ENCODE measurements around the gene LMCD1. TPM values are rescaled to one million over a fixed set of nuclear protein-coding genes. Genes with fewer than 3 reads are reported as not detected.

LMCD1 gene
- total and polyA plus RNA-seq, 2 of the 8 experiments (the other 6 are each of a cell fraction or from before 2014, with no cell fraction given): 12.3 to 26.5 TPM

DNA sequence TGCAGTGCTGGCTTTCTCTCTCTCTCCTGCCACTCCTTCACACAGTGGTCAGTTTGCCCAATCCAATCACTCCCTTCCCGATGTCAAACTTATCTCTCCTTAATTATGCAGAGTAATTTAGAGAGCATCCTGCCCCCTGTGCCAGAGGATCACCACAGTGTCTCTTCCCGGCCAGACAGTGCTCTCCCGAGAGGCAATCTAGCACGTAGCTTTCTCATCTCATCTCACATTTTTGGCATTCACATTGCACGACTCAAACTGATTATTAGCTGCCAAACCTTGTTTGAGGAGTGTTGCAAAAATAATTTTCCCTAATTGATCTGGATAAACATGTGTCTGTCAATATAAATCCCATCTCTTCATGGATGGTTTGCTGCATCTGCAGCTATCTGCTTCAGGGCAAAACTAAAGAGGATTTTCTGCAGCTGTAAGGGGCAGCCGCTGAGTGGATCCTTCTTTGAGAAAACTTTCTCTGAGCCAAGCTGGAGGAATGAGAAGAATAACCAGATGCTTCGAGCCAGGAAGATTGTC is 105.1 kb downstream of the LMCD1 start:
- H4K20me1 ChIP-seq (replicated peaks in 1 of 2; ENCODE audit: control insufficient read depth in 1 of 2, insufficient read depth in 2 of 2, low read length in 2 of 2): no peaks in the 10 kb centered on the region
- no peak overlapping the region for H2BK120ac ChIP-seq (replicated peaks; ENCODE audit: low read depth, low read length)
- no peak overlapping the region for H3K9ac ChIP-seq (replicated peaks in 1 of 4; ENCODE audit: extremely low read depth in 1 of 4, low read depth in 3 of 4, low read length in 3 of 4)
- H2AFZ ChIP-seq (ENCODE audit: low read length): no peak overlapping the region
- no peak overlapping the region for H3K23ac ChIP-seq (ENCODE audit: insufficient read length)
- no peak overlapping the region for H3K18ac ChIP-seq (ENCODE audit: extremely low read depth, low read length)
- DNase-seq (ENCODE audit: low read depth in 1 of 2, low spot score in 2 of 2) (no peak), FAIRE-seq (no peak)
- H3K4me3 ChIP-seq (ENCODE audit: extremely low read depth in 1 of 4, insufficient read depth in 2 of 4, low read depth in 3 of 4, low read length in 4 of 4): no peak overlapping the region
- no peaks in the 10 kb centered on the region; a peak in 1 of 7 replicates for H3K27me3 ChIP-seq (replicated peaks in 1 of 4; ENCODE audit: control insufficient read depth in 3 of 4, extremely low read depth in 1 of 4, insufficient read depth in 3 of 4, low read length in 3 of 4)
- H4K5ac ChIP-seq (ENCODE audit: insufficient read length, low read depth, low read length): no peak overlapping the region
- peaks cover 0 to 2% (median 1%) of the 10 kb centered on the region in 4 experiments; a peak in 2 of 7 replicates for H3K4me1 ChIP-seq (replicated peaks in 1 of 4; ENCODE audit: control insufficient read depth in 3 of 4, insufficient read depth in 4 of 4, low read length in 3 of 4)
- H3K9me3 ChIP-seq (ENCODE audit: insufficient read depth in 2 of 2, low read depth in 1 of 2, low read length in 1 of 2): 0 out of 4 replicates have a peak, but pooled peaks cover 0 to 3% of the 10 kb centered on the region in 2 experiments
- no peak overlapping the region for H3K4me2 ChIP-seq (ENCODE audit: insufficient read depth in 1 of 2, low read depth in 2 of 2, low read length in 2 of 2)
- H3K79me1 ChIP-seq (ENCODE audit: low read depth, low read length): no peaks in the 10 kb centered on the region
- ChIA-PET CTCF (ENCODE audit: partially characterized antibody) (interaction anchor here (0.7 to 4.2 kb wide), 8 partner anchors 10 to 183 kb away, joined by 3 to 24 read pairs (median 4); no protein-coding TSS in a partner anchor), POLR2A (ENCODE audit: partially characterized antibody) (no interaction called here)
- no peak overlapping the region for H3K56ac ChIP-seq (replicated peaks; ENCODE audit: insufficient read length, low read depth, low read length)
- no peak overlapping the region for H2BK20ac ChIP-seq (ENCODE audit: low read length)
- H3K36me3 ChIP-seq (ENCODE audit: control insufficient read depth in 2 of 4, insufficient read depth in 4 of 4, low read length in 3 of 4): no peaks in the 10 kb centered on the region
- H3K23me2 ChIP-seq (ENCODE audit: low read depth, low read length): no peaks in the 10 kb centered on the region
- no peak overlapping the region; the same call in 1 of the 2 replicates for H4K8ac ChIP-seq (ENCODE audit: extremely low read depth, insufficient read depth, low read length)
- 92% methylated on average over 7 of the region's 7 CpGs; no CpG with 5 or more reads in 1 of the 2 experiments for WGBS, 2 experiments (ENCODE audit: extremely low coverage in 1 of 2, insufficient coverage in 1 of 2, insufficient read length in 1 of 2, insufficient replicate concordance in 2 of 2, low coverage in 1 of 2, low lambda C conversion rate in 2 of 2, missing lambda C conversion rate in 1 of 2)
- no peak overlapping the region for H3K4ac ChIP-seq (replicated peaks; ENCODE audit: insufficient read length, low read depth, low read length)
- H4K91ac ChIP-seq (replicated peaks; ENCODE audit: insufficient read length, low read length): no peak overlapping the region
- H3K27ac ChIP-seq (ENCODE audit: low read depth, low read length): no peak overlapping the region
- H2BK15ac ChIP-seq (ENCODE audit: low read length): no peak overlapping the region
- no peak overlapping the region for H2BK12ac ChIP-seq (ENCODE audit: low read depth, low read length)
- H3K14ac ChIP-seq (ENCODE audit: insufficient read length): no peak overlapping the region
- H2BK5ac ChIP-seq (ENCODE audit: low read depth, low read length): no peak overlapping the region
- no peak overlapping the region for H2AK5ac ChIP-seq (ENCODE audit: low read depth, low read length)
- H3K79me2 ChIP-seq (ENCODE audit: control insufficient read depth in 1 of 2, insufficient read depth in 2 of 2, low read length in 2 of 2): no peaks in the 10 kb centered on the region
- no peak for TF ChIP-seq RNF2 (IDR thresholded peaks at IDR 0.05; ENCODE audit: borderline replicate concordance, low read depth, low read length, missing control alignments, poor library complexity, severe bottlenecking)
- TF ChIP-seq ZNF274 (IDR thresholded peaks at IDR 0.05; ENCODE audit: borderline replicate concordance, extremely low read depth, low read length): no peak
- TF ChIP-seq GTF2F1 (IDR thresholded peaks at IDR 0.05; ENCODE audit: borderline replicate concordance, low read depth, low read length): no peak
- TF ChIP-seq SAP30 (IDR thresholded peaks at IDR 0.05; ENCODE audit: insufficient read depth, insufficient replicate concordance, low read length): no peak
- TF ChIP-seq, protein P1, sequence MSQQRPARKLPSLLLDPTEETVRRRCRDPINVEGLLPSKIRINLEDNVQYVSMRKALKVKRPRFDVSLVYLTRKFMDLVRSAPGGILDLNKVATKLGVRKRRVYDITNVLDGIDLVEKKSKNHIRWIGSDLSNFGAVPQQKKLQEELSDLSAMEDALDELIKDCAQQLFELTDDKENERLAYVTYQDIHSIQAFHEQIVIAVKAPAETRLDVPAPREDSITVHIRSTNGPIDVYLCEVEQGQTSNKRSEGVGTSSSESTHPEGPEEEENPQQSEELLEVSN (IDR thresholded peaks at IDR 0.05): no peak
- TF ChIP-seq, protein P2, sequence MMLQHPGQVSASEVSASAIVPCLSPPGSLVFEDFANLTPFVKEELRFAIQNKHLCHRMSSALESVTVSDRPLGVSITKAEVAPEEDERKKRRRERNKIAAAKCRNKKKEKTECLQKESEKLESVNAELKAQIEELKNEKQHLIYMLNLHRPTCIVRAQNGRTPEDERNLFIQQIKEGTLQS (IDR thresholded peaks at IDR 0.05; ENCODE audit: insufficient read depth, low read depth, low read length): no peak
- no peak for TF ChIP-seq RBBP5 (IDR thresholded peaks at IDR 0.05; ENCODE audit: borderline replicate concordance, low read depth, low read length)
- no peak for TF ChIP-seq SRF (IDR thresholded peaks at IDR 0.05; ENCODE audit: low read depth, low read length)
- no peak for TF ChIP-seq GABPA (IDR thresholded peaks at IDR 0.05; ENCODE audit: borderline replicate concordance, insufficient read depth, low read length)
- no peak for TF ChIP-seq SIRT6 (IDR thresholded peaks at IDR 0.05; ENCODE audit: low read length)
- TF ChIP-seq, protein P3, sequence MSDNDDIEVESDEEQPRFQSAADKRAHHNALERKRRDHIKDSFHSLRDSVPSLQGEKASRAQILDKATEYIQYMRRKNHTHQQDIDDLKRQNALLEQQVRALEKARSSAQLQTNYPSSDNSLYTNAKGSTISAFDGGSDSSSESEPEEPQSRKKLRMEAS (IDR thresholded peaks at IDR 0.05): no peak

Measured in H1 (cell line).